Sigmoid colon (tissue), 7 donors: ENCODE measurements around the gene DUSP7. TPM values are rescaled to one million over a fixed set of nuclear protein-coding genes. Genes with fewer than 3 reads are reported as not detected.

Source experiments
- DNase-seq: peaks from one replicate; pipeline ENCODE4 v3.0.0-alpha.2; 2019
- H3K27ac ChIP-seq, 4 donors: fragments of 200-600 bp; sonication (generic); one replicate each; pipeline ENCODE4 v1.5.1; 2016 to 2019; ENCODE audit warnings: mild to moderate bottlenecking in 1 of 4
- H3K27me3 ChIP-seq, 3 donors: fragments of 200-600 bp; sonication (generic); one replicate each; pipeline ENCODE4 v1.5.1; 2019; ENCODE audit warnings: mild to moderate bottlenecking in 1 of 3
- H3K36me3 ChIP-seq, 4 donors: fragments of 200-600 bp; sonication (generic); one replicate each; pipeline ENCODE4 v1.5.1; 2016 to 2019
- H3K4me1 ChIP-seq, 4 donors: fragments of 200-600 bp; sonication (generic); one replicate each; pipeline ENCODE4 v1.5.1; 2017 to 2019
- H3K4me3 ChIP-seq, 4 donors: fragments of 200-600 bp; sonication (generic); one replicate each; pipeline ENCODE4 v1.5.1; 2017 to 2019; ENCODE audit warnings: mild to moderate bottlenecking in 2 of 4, moderate library complexity in 1 of 4
- H3K9me3 ChIP-seq, 4 donors: fragments of 200-600 bp in 3 of 4; sonication (generic) in 3 of 4; one replicate each; pipeline versions ENCODE4 v1.5.1 to v1.6.1; 2013 to 2019
- CTCF ChIP-seq, 4 experiments: fragments of 450-650 bp in 3 of 4; fragments of 200-600 bp in 1 of 4; IDR thresholded peaks; one replicate each; pipeline ENCODE4 v1.5.1; 2016 to 2019; ENCODE audit warnings: antibody characterized with exemption in 4 of 4, mild to moderate bottlenecking in 3 of 4, moderate library complexity in 2 of 4
- EP300 ChIP-seq, 4 donors: sonication (generic); formaldehyde crosslinking; IDR thresholded peaks; one replicate each; pipeline ENCODE4 v1.6.1; 2017; ENCODE audit warnings: antibody characterized with exemption in 4 of 4
- POLR2A ChIP-seq, 2 donors: fragments of 450-650 bp; IDR thresholded peaks; one replicate each; pipeline ENCODE4 v1.6.1; 2016; ENCODE audit warnings: antibody characterized with exemption in 2 of 2, mild to moderate bottlenecking in 2 of 2, moderate library complexity in 2 of 2
- POLR2AphosphoS5 ChIP-seq, 4 donors: sonication (generic); formaldehyde crosslinking; IDR thresholded peaks; one replicate each; pipeline ENCODE4 v1.6.1; 2017; ENCODE audit warnings: antibody characterized with exemption in 4 of 4
- WGBS, 2 donors: extraction: QIAGEN DNeasy Blood & Tissue Kit; methylation state at CpG; one replicate each; pipeline ENCODE4 v1.1.7; 2013; 5-methylcytosine and 5-hydroxymethylcytosine counted together
- intact Hi-C: fragments of 100-400 bp; cut with DNase I; formaldehyde crosslinking; loops from one replicate; pipeline ENCODE4 v1.15.1; 2023
- polyA plus RNA-seq, 3 donors: library from polyadenylated mRNA; stranded (reverse); fragments of 200-250 nt; gene quantifications; one replicate each; pipeline ENCODE4 v1.2.3, GENCODE V29; 2013
- total RNA-seq, 4 donors: library from RNA; depleted of rRNA; stranded (reverse); fragments of >200 nt; gene quantifications; one replicate each; pipeline ENCODE4 v1.1.0, GENCODE V29; 2016
- donor health status: healthy with polysubstance abuse.
- donor health status: Bipolar disorder and iron deficiency.
- donor health status: healthy.

The DUSP7 gene
- total and polyA plus RNA-seq, 7 donors: 3.0 to 7.6 (median 6.8) TPM

GRCh38 chr3:52086461-52086860 is 30.1 kb upstream of the DUSP7 start:
- intact Hi-C loops: no loop called here
- Histone ChIP-seq H3K27me3 (no peaks in the 10 kb centered on the region), H3K9me3 (no peaks in the 10 kb centered on the region), H3K27ac (no peak overlapping the region), H3K36me3 (no peaks in the 10 kb centered on the region), H3K4me3 (no peak overlapping the region), H3K4me1 (peaks cover 0 to 22% (median 16%) of the 10 kb centered on the region in 4 donors)
- DNase-seq: no peak
- 92 to 96% methylated on average over 6 of the region's 6 CpGs for WGBS, 2 donors
- TF ChIP-seq POLR2A (IDR thresholded peaks at IDR 0.05) (no peak), CTCF (IDR thresholded peaks at IDR 0.05) (no peak), EP300 (IDR thresholded peaks at IDR 0.05) (no peak), POLR2AphosphoS5 (IDR thresholded peaks at IDR 0.05) (no peak)

- Histone ChIP-seq H3K36me3 (no peaks in the 10 kb centered on the region), H3K4me3 (no peak overlapping the region), H3K4me1 (peaks cover 0 to 19% (median 16%) of the 10 kb centered on the region in 4 donors), H3K27me3 (no peaks in the 10 kb centered on the region), H3K27ac (no peak overlapping the region), H3K9me3 (no peaks in the 10 kb centered on the region)
- TF ChIP-seq POLR2AphosphoS5 (IDR thresholded peaks at IDR 0.05): no peak
- no peak for TF ChIP-seq EP300 (IDR thresholded peaks at IDR 0.05)
- no peak for DNase-seq
- 74 to 89% methylated on average over 10 of the region's 10 CpGs for WGBS, 2 donors
- intact Hi-C loops: no loop called here
Measured at GRCh38 chr3:52085681-52086282, 29.4 kb upstream of the DUSP7 start.

- intact Hi-C loops: no loop called here
- WGBS, 2 donors: 93% methylated on average over 13 of the region's 13 CpGs
- no peak for TF ChIP-seq CTCF (IDR thresholded peaks at IDR 0.05)
- TF ChIP-seq POLR2A (IDR thresholded peaks at IDR 0.05): no peak
- TF ChIP-seq EP300 (IDR thresholded peaks at IDR 0.05): no peak
- TF ChIP-seq POLR2AphosphoS5 (IDR thresholded peaks at IDR 0.05): no peak
- Histone ChIP-seq H3K27ac (no peak overlapping the region), H3K9me3 (no peaks in the 10 kb centered on the region), H3K4me1 (peaks cover 0 to 12% (median 11%) of the 10 kb centered on the region in 4 donors), H3K4me3 (no peak overlapping the region), H3K36me3 (no peaks in the 10 kb centered on the region), H3K27me3 (no peaks in the 10 kb centered on the region)
- no peak for DNase-seq
Measured at GRCh38 chr3:52084954-52085680, 28.7 kb upstream of the DUSP7 start.

GRCh38 chr3:52084216-52084945 is 28.0 kb upstream of the DUSP7 start:
- Histone ChIP-seq H3K4me1 (peaks cover 0 to 6% (median 6%) of the 10 kb centered on the region in 4 donors), H3K27me3 (no peaks in the 10 kb centered on the region), H3K9me3 (no peaks in the 10 kb centered on the region), H3K36me3 (no peaks in the 10 kb centered on the region), H3K4me3 (no peak overlapping the region), H3K27ac (no peak overlapping the region)
- DNase-seq: no peak
- TF ChIP-seq EP300 (IDR thresholded peaks at IDR 0.05): no peak
- intact Hi-C loops: no loop called here
- WGBS, 2 donors: 94 to 96% methylated on average over 9 of the region's 9 CpGs

- H3K36me3 ChIP-seq: no peaks in the 10 kb centered on the region
- H3K4me3 ChIP-seq: no peak overlapping the region
- H3K4me1 ChIP-seq: peaks cover 0 to 3% (median under 1%) of the 10 kb centered on the region in 4 donors
- H3K27me3 ChIP-seq: no peaks in the 10 kb centered on the region
- H3K9me3 ChIP-seq: no peaks in the 10 kb centered on the region
- H3K27ac ChIP-seq: no peak overlapping the region
- DNase-seq: no peak
- no peak for TF ChIP-seq POLR2AphosphoS5 (IDR thresholded peaks at IDR 0.05)
- no peak for TF ChIP-seq CTCF (IDR thresholded peaks at IDR 0.05)
- no peak for TF ChIP-seq EP300 (IDR thresholded peaks at IDR 0.05)
- no peak for TF ChIP-seq POLR2A (IDR thresholded peaks at IDR 0.05)
- 92 to 93% methylated on average over 5 of the region's 5 CpGs for WGBS, 2 donors
- intact Hi-C loops: no loop called here
Measured at GRCh38 chr3:52083556-52084087, 27.3 kb upstream of the DUSP7 start.
